IMR-90 (cell line): ENCODE measurements around the gene IQCE.

ENCODE experiments used
- CEBPB ChIP-seq: IDR thresholded peaks from 2 replicates; pipeline ENCODE4 v1.6.1; 2012; ENCODE audit warnings: low read depth, low read length, improper control_type of control experiment
- CHD1 ChIP-seq: IDR thresholded peaks from 2 replicates; pipeline ENCODE4 v1.6.1; 2012; ENCODE audit warnings: low read depth, low read length, improper control_type of control experiment
- FOS ChIP-seq: fragments of 150-350 bp; IDR thresholded peaks from 2 replicates; pipeline ENCODE4 v1.6.1; 2016; ENCODE audit warnings: low read depth, low read length
- MAFK ChIP-seq: IDR thresholded peaks from 2 replicates; pipeline ENCODE4 v1.6.1; 2012; ENCODE audit warnings: low read depth, low read length, improper control_type of control experiment
- MAZ ChIP-seq: IDR thresholded peaks from 2 replicates; pipeline ENCODE4 v1.6.1; 2012; ENCODE audit warnings: low read depth, mild to moderate bottlenecking, low read length, improper control_type of control experiment, moderate library complexity, borderline replicate concordance
- POLR2A ChIP-seq: IDR thresholded peaks from 2 replicates; pipeline ENCODE4 v1.6.1; 2012; ENCODE audit warnings: mild to moderate bottlenecking, low read depth, low read length
- RAD21 ChIP-seq: IDR thresholded peaks from 2 replicates; pipeline ENCODE4 v1.6.1; 2012; ENCODE audit warnings: low read length, improper control_type of control experiment
- RCOR1 ChIP-seq: IDR thresholded peaks from 2 replicates; pipeline ENCODE4 v1.6.1; 2012; ENCODE audit warnings: mild to moderate bottlenecking, low read length, improper control_type of control experiment; ENCODE audit not compliant: insufficient replicate concordance
- TF ChIP-seq, protein P1 (sequence below): conservative IDR thresholded peaks from 2 replicates; pipeline ENCODE4 v1.5.1; 2012; ENCODE audit warnings: mild to moderate bottlenecking, low read depth, low read length, improper control_type of control experiment
- TF ChIP-seq, protein P2 (sequence below): fragments of 150-350 bp; IDR thresholded peaks from 2 replicates; pipeline ENCODE4 v1.6.1; 2017; ENCODE audit warnings: mild to moderate bottlenecking, antibody characterized with exemption, low read length, low read depth

DNA sequence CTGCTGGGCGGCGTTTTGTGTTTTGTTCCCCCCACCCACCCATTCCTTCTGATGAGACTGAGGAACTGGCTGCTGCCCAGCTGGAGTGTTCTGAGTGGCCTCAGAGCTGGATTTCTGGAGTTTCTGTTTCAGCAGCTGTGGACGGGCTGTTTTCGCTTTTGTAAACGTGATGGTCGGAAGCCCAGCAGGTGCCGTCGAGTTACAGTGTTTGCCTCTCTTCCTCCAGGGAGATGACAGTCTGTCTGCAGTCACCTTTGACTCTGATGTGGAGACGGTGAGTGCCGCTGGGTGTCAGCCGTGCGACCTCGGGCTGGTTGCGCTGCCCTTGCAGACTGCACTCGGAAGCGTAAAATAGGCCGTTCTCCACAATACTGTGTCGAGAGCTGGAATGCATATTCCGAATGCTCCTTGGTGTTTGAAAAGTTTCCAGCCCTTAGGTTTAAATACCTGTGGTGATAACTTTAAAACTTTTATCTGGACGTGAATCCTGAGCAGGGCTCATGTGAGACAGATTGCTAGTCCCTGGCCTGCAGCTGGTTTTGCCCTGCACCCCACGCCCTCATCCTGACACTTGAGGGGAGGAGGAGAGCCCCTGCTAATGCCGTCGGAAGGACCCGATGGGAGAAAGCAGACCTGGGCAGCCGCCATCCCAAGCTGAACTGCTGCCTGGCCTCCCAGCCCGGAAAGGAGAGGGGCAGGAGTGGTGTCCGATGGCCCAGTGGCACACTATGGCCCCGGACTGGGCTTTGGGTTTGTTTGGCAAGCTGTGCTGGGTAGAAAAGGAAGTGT lies 8.3 kb downstream of the IQCE start:
- no peak for TF ChIP-seq RCOR1
- TF ChIP-seq, protein P1, sequence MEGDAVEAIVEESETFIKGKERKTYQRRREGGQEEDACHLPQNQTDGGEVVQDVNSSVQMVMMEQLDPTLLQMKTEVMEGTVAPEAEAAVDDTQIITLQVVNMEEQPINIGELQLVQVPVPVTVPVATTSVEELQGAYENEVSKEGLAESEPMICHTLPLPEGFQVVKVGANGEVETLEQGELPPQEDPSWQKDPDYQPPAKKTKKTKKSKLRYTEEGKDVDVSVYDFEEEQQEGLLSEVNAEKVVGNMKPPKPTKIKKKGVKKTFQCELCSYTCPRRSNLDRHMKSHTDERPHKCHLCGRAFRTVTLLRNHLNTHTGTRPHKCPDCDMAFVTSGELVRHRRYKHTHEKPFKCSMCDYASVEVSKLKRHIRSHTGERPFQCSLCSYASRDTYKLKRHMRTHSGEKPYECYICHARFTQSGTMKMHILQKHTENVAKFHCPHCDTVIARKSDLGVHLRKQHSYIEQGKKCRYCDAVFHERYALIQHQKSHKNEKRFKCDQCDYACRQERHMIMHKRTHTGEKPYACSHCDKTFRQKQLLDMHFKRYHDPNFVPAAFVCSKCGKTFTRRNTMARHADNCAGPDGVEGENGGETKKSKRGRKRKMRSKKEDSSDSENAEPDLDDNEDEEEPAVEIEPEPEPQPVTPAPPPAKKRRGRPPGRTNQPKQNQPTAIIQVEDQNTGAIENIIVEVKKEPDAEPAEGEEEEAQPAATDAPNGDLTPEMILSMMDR: no peak
- no peak for TF ChIP-seq RAD21
- TF ChIP-seq POLR2A: no peak
- no peak for TF ChIP-seq CEBPB
- no peak for TF ChIP-seq MAZ
- no peak for TF ChIP-seq MAFK
- TF ChIP-seq, protein P2, sequence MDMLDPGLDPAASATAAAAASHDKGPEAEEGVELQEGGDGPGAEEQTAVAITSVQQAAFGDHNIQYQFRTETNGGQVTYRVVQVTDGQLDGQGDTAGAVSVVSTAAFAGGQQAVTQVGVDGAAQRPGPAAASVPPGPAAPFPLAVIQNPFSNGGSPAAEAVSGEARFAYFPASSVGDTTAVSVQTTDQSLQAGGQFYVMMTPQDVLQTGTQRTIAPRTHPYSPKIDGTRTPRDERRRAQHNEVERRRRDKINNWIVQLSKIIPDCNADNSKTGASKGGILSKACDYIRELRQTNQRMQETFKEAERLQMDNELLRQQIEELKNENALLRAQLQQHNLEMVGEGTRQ: no peak
- TF ChIP-seq FOS: no peak
- TF ChIP-seq CHD1: no peak
